Brain microvascular endothelial cell (primary cell): ENCODE data around the gene TMTC3.

Source experiments
- DNase-seq: peaks from one replicate; pipeline ENCODE4 v3.0.0-alpha.2; 2020
- H3K27ac ChIP-seq: fragments of 250-450 bp; sonication (Bioruptor Pico); 2 replicates; pipeline ENCODE4 v1.5.1; 2020; ENCODE audit warnings: mild to moderate bottlenecking, moderate library complexity
- H3K27me3 ChIP-seq: fragments of 250-450 bp; sonication (Bioruptor Pico); replicated peaks from 2 replicates; pipeline ENCODE4 v1.5.1; 2020; ENCODE audit warnings: mild to moderate bottlenecking
- H3K36me3 ChIP-seq: fragments of 250-450 bp; sonication (Bioruptor Pico); replicated peaks from 2 replicates; pipeline ENCODE4 v1.5.1; 2020; ENCODE audit warnings: mild to moderate bottlenecking
- H3K4me3 ChIP-seq: 2 replicates; pipeline ENCODE4 v1.5.1; 2011; ENCODE audit warnings: low read depth, mild to moderate bottlenecking, control low read depth, low read length, moderate library complexity
- in situ Hi-C: cut with HindIII; loops from 2 replicates; pipeline ENCODE4 v1.10.0; 2017; ENCODE audit warnings: low sequenced_read_pairs, low pct_ligation_motif_present
- TF ChIP-seq, protein P1 (sequence below): IDR thresholded peaks from 2 replicates; pipeline ENCODE4 v1.5.1; 2011; ENCODE audit warnings: low read depth, mild to moderate bottlenecking, moderate library complexity, low read length, control low read depth, inconsistent platforms; ENCODE audit errors: missing control alignments

The TMTC3 gene

DNA sequence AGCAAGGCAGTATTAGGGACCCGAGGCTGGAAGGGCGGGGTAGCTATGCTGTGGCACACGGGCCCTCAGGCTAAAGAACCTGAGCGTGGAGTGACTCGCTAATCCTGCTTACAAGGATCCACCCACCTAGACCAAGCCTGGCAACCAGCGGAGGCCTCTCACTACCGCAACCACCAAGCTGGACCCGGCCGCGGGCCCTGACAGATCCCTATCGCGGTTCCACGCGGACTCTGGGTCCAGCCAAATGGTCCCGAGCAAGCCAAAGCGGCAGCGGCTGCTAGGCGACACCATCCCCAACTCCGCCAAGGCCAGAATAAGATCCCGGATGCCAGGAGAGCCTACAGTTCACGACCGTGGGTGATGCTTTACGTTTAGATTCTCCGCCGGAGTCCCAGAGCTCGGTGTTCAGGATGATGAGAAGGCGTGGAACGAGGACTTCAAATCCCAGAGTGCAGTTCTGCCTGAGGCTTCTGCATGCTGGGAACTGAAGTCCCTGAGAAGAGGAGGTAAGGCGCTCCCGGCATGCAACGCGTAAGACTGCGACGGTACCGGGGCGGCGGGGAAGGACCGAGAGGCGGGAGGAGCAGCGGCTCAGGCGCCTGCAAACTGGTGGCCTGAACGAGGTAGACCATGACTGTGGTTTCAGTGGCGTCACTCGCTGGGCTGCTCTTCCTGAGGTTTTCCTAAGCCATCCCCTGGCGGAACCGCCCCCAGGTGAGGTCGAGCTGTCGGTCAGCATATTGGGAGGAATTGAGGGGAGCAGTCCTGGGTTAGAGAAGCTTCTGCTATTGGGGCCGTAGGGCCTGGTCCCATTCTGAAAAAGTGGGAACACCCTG is at the start of gene TMTC3, which contains the start of gene CEP290:
Gene TMTC3, plus strand, starts transcription at position 534 of the 836 bp plus-strand sequence. CDS start 6,009 bp downstream, outside the sequence.
Gene CEP290, minus strand, starts transcription at position 315 of the 836 bp plus-strand sequence. CDS start 781 bp downstream, outside the sequence.
- peak within 1 kb of the TSS; percentile 88 for H3K4me3 ChIP-seq
- in situ Hi-C loops = no loop called here
- no peaks in the 10 kb centered on the region for H3K27me3 ChIP-seq
- H3K36me3 ChIP-seq = peaks cover 2% of the 10 kb centered on the region
- peak within 1 kb of the TSS; percentile 70 for H3K27ac ChIP-seq
- peak; percentile 100 for DNase-seq
- TF ChIP-seq, protein P1, sequence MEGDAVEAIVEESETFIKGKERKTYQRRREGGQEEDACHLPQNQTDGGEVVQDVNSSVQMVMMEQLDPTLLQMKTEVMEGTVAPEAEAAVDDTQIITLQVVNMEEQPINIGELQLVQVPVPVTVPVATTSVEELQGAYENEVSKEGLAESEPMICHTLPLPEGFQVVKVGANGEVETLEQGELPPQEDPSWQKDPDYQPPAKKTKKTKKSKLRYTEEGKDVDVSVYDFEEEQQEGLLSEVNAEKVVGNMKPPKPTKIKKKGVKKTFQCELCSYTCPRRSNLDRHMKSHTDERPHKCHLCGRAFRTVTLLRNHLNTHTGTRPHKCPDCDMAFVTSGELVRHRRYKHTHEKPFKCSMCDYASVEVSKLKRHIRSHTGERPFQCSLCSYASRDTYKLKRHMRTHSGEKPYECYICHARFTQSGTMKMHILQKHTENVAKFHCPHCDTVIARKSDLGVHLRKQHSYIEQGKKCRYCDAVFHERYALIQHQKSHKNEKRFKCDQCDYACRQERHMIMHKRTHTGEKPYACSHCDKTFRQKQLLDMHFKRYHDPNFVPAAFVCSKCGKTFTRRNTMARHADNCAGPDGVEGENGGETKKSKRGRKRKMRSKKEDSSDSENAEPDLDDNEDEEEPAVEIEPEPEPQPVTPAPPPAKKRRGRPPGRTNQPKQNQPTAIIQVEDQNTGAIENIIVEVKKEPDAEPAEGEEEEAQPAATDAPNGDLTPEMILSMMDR = no peak

DNA sequence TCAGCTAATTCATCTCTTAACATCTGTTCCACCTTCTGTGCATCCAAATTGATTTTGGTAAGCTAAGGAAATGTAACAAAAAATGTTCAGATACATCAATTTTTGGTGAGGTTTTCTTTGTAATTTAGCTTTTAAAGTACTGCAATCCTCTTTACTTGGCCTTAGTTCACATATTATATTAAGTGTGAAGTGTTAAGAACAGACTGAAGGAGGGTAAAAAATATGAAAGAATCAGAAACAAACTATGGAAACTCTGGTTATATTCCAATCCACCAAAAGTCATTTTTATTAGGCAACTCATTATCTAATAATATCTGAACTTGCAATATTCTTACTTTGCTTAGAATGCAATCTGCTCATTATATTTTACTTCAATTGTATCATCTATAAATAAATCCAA is 49.3 kb upstream of the TMTC3 start:
- no peaks in the 10 kb centered on the region for H3K27me3 ChIP-seq
- no peak for DNase-seq
- no peak overlapping the region for H3K4me3 ChIP-seq
- TF ChIP-seq, protein P1 = no peak
- no peak overlapping the region for H3K27ac ChIP-seq
- H3K36me3 ChIP-seq = peaks cover 9% of the 10 kb centered on the region
- in situ Hi-C loops = no loop called here

DNA sequence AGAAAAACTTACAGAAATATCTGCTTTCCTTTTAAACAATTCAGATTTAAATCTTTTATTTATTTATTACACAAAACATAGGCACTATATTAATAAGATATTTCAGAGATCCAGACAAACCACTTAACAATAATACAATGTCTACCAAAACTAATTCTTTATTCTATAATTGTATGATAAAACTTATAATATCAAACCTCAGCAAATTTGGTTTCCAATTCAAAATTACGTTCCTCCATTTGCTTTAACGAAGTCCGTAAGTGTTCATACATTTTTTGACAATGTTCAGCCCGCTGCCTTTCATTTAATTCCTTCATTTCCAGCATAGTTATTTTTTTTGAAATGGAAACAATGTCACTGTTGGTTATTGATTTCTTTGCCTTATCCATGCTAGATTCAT is 48.5 kb upstream of the TMTC3 start:
- no peaks in the 10 kb centered on the region for H3K27me3 ChIP-seq
- TF ChIP-seq, protein P1 = no peak

DNA sequence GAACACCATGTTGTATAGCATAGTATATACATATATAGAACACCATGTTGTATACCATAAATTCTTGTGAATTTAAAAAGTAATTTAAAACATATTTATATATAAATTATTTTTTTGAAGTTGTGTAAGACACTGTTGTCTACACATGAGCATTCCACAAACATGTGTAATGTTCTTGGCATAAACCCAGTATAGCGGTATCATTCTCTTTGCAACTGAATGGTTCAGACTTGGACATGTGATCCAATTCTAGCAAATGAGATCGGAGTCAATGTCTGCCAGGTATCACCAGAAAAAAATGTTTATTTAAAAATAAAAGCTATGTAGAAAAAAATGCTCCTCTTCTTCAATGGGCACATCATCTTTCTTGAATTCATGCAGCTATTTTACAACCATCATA is 34.1 kb upstream of the TMTC3 start:
- H3K27ac ChIP-seq = no peak overlapping the region
- in situ Hi-C loops = no loop called here
- DNase-seq = peak; percentile 8
- H3K27me3 ChIP-seq = no peaks in the 10 kb centered on the region
- H3K36me3 ChIP-seq = peaks cover 5% of the 10 kb centered on the region
- TF ChIP-seq, protein P1 = no peak
- H3K4me3 ChIP-seq = no peak overlapping the region

More for the DNA sequence above, 48.5 kb upstream of the TMTC3 start:
- no peak for DNase-seq
- in situ Hi-C loops = no loop called here
- H3K36me3 ChIP-seq = peaks cover 9% of the 10 kb centered on the region
- no peak overlapping the region for H3K4me3 ChIP-seq
- no peak overlapping the region for H3K27ac ChIP-seq

DNA sequence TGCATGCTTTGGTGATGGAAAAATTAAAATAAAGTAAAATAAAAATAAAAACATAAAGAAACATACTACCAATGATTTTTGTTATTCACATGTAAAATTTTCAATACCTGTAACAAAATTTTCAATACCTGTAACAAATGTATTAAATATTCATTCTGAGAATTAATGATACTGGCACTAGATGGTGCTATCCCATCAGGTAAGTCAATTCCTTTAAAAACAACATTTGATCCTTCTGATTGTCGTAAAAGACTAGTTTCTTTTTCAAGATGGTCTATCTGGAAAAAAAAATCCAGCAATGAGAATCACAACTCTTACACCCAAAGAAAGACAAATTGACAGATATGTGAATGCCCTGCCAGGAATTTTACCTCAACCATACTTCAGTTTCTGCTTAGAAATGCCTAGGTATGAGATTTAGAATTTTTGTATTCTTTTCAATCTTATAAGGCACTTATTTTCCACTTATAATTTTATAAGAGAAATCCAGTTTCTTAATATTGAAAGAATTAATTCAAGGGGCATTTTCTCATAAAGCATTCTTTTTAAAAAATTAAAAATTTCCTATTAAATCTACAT is 30.9 kb upstream of the TMTC3 start:
- in situ Hi-C loops = no loop called here
- DNase-seq = no peak
- H3K27ac ChIP-seq = no peak overlapping the region
- H3K27me3 ChIP-seq = no peaks in the 10 kb centered on the region
- no peak overlapping the region for H3K4me3 ChIP-seq
- H3K36me3 ChIP-seq = peaks cover 5% of the 10 kb centered on the region
- TF ChIP-seq, protein P1 = no peak
